NCI-H510A treated with DMSO at 0.1 percent for 48 hours (cell line): ENCODE measurements around the gene MEF2A.
"Not testable (repeated sequence)": the region's sequence is repeated elsewhere in the genome, so short reads cannot be mapped to it uniquely, and the experiment has no call there.

Experiments
- DNase-seq: peaks from one replicate; lab custom pipeline; 2025; lab: John Stamatoyannopoulos, UW

Gene MEF2A

GRCh38 chr15:99731336-99732123 is 165.7 kb downstream of the MEF2A start:
- DNase-seq = no peak

GRCh38 chr15:99732124-99732750 is 166.5 kb downstream of the MEF2A start:
- no peak for DNase-seq

- no peak for DNase-seq
Observed at GRCh38 chr15:99732751-99733267, 167.0 kb downstream of the MEF2A start.

GRCh38 chr15:99733268-99734039 is 167.7 kb downstream of the MEF2A start, which contains the start of gene LYSMD4:
Gene LYSMD4, minus strand, starts transcription at chr15:99733437. Its CDS starts 1,438 bp downstream, at chr15:99731999.
- DNase-seq = peak; percentile 48

- not testable (repeated sequence) for DNase-seq
Observed at GRCh38 chr15:99734040-99734291, 168.2 kb downstream of the MEF2A start.

GRCh38 chr15:99734575-99734974 is 168.8 kb downstream of the MEF2A start:
- no peak for DNase-seq

GRCh38 chr15:99735868-99736267 is 170.1 kb downstream of the MEF2A start:
- no peak for DNase-seq

GRCh38 chr15:99736702-99737101 is 170.9 kb downstream of the MEF2A start:
- DNase-seq = no peak

GRCh38 chr15:99738021-99738847 is 172.4 kb downstream of the MEF2A start:
- DNase-seq = no peak

GRCh38 chr15:99741835-99742234 is 176.1 kb downstream of the MEF2A start:
- DNase-seq = no peak

- no peak for DNase-seq
Observed at GRCh38 chr15:99744142-99744541, 178.4 kb downstream of the MEF2A start.

GRCh38 chr15:99745370-99746086 is 179.7 kb downstream of the MEF2A start:
- DNase-seq = no peak

- no peak for DNase-seq
Observed at GRCh38 chr15:99749386-99749785, 183.6 kb downstream of the MEF2A start.

- not testable (repeated sequence) for DNase-seq
Observed at GRCh38 chr15:99750326-99750725, 184.5 kb downstream of the MEF2A start.

GRCh38 chr15:99752556-99752955 is 186.8 kb downstream of the MEF2A start:
- DNase-seq = no peak

- no peak for DNase-seq
Observed at GRCh38 chr15:99753066-99753465, 187.3 kb downstream of the MEF2A start.

- DNase-seq = no peak
Observed at GRCh38 chr15:99755692-99756409, 190.1 kb downstream of the MEF2A start.

GRCh38 chr15:99762288-99762687 is 196.5 kb downstream of the MEF2A start:
- DNase-seq = no peak

- no peak for DNase-seq
Observed at GRCh38 chr15:99763827-99764226, 198.0 kb downstream of the MEF2A start.

GRCh38 chr15:99764522-99764921 is 198.7 kb downstream of the MEF2A start:
- DNase-seq = no peak
